ENCODE results near the gene CACNA1S.
A peak's percentile ranks its signal among the peaks of the same experiment; 100 is the strongest.

The CACNA1S gene

DNA sequence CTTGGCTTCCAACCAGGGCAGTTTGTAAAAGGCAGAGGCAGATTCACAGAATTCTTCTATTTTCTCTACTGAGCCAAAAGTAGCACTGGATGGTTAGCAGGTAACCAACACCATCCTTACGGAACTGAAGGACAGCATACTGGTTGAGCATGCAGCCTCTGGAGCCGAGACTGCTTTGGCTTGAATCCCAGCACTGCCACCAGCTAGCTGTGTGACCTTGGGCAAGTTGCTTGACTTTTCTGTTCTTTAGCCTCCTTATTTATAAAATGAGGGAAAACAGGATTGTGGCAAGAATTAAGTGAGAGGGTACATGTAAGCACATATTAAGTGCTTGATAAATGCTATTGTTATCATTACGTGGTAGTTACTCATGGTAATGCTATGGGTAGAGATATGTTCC, 19.5 kb downstream of the CACNA1S start:
- DNase-seq (ENCODE audit: low spot score) = no peak

DNA sequence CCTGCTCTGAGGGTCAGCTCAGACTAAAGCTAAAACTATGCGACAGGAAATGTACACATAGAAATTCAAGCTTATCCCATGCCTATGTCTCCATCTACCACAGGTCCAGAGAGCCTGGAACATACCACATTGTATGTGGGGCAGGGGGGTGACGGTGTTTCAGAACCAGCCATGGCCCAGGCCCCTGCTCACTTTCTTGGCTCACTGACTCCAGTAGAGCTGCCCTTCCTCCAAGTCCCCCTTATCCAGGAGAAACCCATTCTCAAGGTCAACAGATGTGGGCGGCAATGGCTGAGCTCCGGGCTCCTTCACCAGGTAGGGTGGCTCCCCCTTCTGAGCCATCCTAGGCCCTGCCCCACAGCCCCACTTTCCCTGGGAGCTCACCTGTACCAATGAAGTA, 21.0 kb downstream of the CACNA1S start:
- DNase-seq (ENCODE audit: low spot score) = no peak

DNA sequence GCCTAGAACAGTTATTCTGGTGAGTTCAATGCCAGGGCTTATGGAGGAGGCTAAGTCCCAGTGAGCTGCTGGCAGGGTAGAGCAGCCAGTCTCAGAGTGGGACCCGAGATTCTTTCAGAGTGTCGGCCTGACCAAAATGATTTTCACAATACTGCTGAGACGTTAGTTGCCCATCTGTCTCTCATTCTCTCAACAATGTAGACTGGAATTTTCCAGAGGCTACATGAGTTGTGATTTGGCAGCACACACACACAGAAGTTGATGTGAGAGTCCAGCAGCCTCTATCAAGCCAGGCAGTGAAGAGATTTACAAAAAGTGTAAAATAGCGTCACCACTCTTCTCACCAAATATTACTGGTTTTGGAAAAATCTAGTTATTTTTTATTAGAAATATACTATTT, 21.7 kb downstream of the CACNA1S start:
- peak; percentile 26 for DNase-seq (ENCODE audit: low spot score)

DNA sequence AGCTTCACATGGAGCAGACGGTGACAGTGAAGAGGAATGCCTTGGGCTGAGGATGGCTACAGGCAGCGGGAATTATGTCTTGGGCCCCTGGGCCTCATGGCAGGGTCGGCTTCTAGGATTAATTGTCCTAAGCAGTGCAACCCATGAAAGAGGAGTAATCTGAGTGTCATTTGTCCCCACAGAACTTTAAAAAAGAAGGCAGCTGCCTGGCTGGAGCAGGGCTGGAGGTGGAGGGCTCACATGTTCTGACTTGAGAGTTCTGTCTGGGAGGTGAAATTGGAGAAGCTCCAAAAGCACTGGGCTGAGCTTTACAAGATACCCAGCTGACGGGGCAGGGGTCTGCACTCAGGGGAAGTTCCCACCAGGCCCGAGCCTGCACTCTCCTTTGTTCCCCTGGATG, 22.6 kb downstream of the CACNA1S start:
- DNase-seq (ENCODE audit: low spot score) = no peak

DNA sequence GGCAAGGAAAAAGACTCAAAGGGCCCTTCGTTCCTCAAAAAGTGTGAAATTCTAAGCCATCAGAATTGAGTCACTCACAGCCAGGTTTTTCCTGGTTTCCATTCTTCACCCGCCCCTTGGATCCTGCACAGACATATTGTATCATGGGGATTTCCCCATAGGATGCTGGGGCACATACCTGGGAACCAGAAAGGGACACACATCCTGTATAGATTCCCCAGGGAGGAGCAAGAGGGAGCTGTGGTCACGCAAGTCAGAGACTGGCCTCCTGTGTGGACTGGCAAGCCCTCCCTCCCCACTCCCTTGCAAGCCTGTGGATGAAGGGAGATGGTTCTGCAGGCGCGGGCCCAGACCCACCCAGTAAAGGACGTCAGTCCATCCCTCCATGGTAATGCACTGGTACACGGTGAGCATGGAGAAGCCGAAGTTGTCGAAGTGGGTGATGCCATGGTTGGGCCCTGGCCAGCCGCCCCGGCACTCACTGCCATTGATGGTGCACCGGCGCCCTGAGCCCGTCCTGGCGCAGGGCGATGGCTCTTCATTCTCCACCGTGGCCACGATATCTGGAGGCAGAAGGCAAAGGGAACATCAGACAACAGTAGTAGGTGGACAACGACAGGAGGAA, 23.2 kb downstream of the CACNA1S start:
- DNase-seq (ENCODE audit: low spot score) = no peak

DNA sequence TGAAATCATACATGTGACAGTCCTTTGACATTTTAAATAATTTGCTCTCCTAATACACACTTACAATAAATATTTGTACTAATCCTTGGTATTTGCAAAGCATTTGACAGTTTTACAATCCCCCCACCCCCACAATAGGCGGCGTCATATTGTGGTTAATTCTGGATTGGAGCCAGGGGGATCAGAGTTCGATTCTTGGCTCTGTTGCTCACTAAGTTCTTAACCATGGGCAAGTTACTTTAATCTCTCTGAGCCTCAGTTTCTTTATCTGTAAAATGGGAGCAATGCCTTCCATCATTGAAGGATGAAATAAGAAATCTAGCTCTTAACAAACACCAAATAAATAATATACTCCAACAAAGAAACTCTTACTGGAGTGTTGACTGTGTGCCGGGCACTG, 23.8 kb downstream of the CACNA1S start:
- no peak for DNase-seq (ENCODE audit: low spot score)

DNA sequence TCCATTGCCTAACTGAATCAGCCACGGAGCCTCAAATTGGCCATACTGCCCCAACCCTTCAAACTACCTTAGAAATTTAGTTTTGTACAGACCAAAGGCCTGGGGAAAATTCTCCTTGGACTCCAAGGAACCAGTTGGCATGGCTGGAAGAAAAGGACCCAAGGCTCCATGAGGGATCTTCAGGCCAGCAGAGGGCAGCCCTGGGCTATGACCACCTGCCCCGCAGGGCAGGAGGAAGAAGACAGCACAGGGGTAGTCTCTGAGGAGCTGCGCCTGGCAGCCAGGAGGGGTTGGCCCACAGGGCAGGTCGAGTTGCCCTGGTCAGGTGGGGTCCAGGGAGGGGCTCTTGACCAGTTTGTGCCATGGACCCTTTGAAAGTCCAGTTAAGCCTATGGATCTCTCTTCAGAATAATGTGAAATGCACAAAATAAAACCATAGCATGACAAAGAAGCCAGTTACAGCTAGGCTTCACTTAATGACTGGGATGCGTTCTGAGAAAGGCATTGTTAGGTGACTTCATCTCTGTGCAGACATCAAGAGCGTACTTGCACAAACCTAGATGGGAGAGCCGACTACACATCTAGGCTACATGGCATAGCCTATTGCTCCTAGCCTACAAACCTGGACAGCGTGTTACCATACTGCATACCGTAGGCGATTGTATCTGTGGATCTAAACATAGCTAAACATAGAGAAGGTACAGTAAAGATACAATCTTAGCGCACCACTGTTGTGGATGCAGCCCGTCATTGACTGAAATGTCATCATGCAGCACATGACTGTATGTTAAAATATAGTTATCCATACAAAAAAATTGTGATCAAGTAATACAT, 26.1 kb downstream of the CACNA1S start:
- DNase-seq (ENCODE audit: low spot score) = peak; percentile 89

DNA sequence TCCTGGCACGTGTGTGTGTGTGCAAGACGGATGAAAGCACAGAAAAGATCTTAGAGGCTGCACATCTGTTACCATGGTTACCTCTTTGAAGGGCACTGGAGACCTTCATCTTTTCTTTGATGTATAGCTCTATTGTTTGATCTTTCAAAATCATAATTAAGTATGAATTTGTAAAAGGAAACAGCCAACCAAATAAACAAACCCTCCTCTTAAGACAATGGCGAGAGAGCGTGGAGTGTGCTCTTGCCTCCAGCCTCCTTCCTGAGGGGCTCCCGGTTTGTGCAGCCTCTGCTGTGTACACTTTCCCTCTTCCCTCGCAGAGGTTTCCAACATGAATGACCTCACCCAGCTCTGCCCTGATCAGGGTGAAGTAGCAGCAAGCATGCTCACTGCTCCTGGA, 27.9 kb downstream of the CACNA1S start:
- DNase-seq (ENCODE audit: low spot score) = no peak

DNA sequence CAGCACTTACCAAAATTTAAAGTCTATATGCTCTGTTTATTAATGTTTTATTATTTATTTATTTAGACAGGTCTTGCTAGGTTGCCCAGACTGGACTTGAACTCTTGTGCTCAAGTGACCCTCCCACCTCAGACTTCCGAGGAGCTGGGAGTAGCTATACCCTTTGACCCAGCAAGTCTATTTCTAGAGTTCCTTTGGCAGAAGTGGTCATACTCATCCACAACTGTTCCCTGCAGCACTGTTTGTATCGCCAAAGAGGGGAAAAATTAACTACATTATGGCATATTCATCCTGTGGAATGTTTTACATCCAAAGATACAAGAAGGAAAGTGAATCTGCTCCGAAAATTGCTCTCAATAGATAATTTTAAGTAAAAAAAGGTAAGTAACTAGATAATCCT, 28.5 kb downstream of the CACNA1S start:
- DNase-seq (ENCODE audit: low spot score) = no peak

DNA sequence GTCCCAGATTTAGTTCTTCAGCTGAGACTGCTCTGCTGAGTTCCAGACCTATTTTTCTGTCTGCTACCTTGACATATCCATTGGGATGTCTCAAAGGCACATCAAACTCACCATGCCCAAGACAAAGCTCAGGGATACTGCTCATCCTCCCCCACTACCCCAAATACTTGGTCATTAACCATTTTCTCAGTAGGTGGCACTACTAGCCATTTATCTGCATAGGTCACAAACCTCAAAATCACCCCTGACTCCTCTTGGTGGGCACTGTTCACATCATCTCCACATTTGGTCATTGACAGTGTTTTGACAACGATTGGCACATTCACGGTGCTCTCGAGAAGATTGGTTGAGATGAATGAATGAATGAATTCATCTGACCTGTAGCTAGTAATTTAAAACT, 32.1 kb downstream of the CACNA1S start:
- DNase-seq (ENCODE audit: low spot score) = no peak

DNA sequence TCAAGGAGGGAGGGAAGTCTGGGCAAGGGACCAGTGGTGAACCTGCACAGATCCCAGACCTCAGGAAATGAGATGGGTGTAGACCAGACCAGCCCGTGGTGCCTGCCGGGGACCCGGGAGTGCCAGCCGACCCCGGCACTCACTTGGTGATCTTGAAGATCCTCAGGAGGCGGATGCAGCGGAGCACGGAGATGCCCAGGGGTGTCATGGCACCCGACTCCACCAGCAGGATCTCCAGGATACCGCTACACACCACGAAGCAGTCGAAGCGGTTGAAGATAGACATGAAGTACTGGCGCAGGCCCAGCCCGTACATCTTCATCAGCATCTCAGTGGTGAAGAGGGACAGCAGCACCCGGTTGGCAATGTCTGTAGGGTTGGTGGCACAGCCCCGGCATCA, 34.5 kb downstream of the CACNA1S start:
- no peak for DNase-seq (ENCODE audit: low spot score)

DNA sequence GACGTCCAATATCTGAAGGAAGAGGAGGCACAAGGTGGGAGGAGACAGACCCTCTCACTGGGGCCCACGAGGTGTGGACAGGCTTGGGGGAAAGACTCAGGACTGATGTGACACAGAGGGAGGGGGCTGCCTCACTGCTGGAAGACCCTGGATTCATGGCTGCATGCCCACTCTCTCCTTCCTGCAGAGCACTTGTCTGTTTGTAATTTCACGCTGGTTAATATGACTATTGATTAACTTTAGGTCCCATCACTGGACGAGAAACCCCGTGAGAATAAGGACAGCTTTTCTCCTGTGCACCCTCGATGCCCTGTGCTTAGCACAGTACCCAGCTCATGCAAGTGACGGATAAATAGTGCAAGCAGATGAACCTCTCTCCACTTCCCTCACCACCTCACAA, 35.1 kb downstream of the CACNA1S start:
- DNase-seq (ENCODE audit: low spot score) = no peak

DNA sequence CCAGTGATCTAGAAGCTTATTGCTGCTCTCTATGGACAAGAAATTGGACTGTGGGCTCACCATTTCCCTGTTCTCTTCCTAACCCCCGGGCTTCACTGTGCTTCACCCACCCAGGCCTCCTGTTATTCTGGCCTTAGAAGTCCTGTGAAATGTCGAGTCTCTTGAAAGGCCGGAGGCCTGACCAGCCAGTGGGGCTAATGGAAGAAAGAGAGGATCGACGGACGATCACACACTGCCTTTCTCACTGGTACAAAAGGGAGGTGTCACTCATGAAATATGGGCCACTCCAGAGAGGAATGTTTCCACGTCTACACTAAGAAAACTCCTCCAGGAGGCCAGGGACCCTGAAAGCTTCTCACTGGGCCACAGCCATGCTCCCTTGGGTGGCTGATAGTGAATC, 36.1 kb downstream of the CACNA1S start:
- DNase-seq (ENCODE audit: low spot score) = no peak

DNA sequence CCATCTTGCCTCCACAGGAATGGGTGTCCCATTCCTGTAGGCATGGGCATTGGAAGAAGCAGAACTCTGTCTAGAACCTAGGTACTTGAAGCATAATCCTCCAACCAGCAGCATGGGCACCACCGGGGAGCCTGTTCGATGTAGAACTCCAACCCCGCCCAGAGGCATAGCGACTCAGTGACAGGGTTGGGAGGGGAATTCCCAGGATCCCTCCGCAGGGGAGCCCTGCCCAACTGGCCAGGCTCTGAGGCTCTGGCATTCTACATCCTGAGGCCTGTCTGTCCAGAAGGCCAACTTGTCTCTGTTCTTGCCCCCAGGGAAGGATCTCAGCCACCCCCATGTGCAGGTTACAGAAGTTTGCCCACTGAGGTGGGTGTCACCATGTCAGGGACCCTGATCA, 38.2 kb downstream of the CACNA1S start:
- DNase-seq (ENCODE audit: low spot score) = no peak

DNA sequence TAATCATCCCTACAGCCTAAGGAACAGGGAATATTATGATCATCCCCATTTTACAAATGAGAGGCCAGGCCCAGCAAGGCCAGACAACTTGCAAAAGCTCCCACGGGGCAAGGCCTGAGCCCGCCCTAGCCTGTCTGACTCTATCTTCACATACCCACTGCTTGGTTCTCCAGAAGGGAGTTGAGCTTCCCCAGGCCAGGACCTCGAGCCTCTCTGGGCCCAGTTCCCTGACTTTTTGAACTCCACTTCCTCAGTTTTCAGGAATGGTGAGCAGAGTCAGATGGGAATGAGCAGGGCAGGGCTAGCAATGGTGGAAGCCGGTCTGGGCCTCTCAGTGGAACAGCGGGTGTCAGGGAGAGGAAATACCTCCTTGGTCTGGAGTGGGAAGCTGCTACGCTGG, 39.3 kb downstream of the CACNA1S start:
- no peak for DNase-seq (ENCODE audit: low spot score)

DNA sequence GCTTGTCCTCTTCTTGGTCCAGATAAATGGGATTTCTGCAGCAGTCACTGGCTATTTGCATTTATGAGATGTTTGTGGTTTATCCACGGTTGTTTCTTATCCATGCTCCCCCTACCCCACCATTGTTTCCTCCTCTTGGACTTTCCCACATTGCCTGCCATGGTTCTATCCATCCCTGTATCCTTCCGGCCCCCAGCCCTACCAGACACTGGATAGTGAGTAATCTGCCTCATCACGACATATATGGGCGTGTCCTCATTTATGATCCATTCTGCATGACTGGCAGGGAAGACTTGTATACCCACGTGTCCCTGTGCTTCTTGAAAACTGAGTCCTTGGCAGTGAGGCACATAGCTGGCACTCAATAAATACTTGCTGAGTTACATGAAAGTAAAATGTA, 40.1 kb downstream of the CACNA1S start:
- no peak for DNase-seq (ENCODE audit: low spot score)

DNA sequence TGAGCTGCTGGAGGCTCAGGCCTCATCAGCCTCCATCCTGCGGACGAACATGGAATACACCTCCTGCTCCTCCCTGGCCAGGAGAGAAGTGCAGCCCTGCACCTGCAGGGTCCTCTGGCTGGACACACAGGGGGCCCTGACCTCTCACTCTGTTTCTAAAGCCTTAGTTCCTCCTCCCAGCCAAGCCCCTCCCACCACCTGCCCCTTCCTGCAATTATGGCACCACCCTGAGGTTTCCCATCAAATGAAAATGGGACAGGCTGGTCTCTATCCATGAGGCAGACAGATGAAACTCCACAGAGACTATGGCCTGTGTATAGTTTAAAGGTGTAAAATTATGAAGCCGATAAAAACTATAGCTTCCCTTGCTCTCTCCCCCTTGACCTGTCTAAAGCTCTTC, 42.6 kb downstream of the CACNA1S start:
- no peak for DNase-seq (ENCODE audit: low spot score)

DNA sequence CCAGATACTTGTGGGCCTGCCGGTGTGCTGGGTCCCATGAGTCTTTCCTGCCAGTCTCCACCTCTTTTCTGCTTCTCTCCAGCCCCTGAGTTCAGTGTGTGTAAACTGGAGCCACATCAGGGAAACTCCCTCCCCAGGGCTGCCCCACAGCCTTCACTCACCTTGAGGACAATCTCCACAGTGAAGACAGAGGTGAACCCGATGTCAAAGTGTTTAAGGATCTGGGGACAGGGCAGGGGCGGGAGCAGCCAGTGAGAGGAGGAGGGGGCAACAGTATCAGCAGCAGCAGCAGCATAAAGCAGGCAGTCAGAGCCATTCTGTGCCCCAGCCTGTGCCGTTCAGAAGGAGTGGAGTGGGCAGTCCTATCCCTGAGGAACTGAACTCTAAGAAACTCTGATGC, 43.2 kb downstream of the CACNA1S start:
- no peak for DNase-seq (ENCODE audit: low spot score)

DNA sequence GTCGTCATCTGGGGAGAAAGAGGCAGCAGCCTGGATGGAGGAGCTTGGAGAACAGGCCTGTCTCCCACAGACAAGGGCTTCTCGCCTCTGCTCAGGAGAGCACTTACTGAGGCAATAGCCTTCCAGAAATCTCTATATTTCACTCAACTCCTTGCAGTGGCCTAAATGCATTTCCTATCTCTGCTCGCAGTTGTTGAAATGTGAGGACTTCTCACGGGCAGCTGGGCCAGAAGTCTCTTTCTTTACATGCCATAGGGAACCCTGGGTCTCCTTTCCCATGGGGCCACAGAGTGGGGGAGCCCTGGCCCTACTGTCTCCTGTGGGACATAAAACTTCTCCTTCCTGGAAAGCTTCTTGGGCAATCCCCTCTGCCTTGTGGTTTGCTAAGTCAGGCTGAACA, 45.2 kb downstream of the CACNA1S start:
- no peak for DNase-seq (ENCODE audit: low spot score)

DNA sequence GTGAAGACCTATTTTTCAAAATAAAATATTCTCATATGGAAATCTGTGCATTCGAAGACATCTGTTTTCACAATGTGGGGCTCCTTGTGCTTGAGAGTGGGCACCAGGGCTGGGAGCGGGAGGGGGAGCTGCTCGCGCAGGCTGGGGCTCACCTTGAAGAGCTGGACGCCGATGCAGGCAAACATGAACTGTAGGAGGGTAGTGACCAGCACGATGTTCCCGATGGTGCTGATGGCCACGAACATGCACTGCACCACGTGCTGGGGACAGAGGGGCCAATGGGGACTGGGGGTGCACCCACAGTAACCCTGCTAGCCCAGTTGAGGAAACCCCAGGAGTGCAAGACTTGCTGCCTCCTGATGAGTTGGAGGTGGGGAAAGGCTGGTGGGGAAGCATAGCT, 46.5 kb downstream of the CACNA1S start:
- no peak for DNase-seq (ENCODE audit: low spot score)

DNA sequence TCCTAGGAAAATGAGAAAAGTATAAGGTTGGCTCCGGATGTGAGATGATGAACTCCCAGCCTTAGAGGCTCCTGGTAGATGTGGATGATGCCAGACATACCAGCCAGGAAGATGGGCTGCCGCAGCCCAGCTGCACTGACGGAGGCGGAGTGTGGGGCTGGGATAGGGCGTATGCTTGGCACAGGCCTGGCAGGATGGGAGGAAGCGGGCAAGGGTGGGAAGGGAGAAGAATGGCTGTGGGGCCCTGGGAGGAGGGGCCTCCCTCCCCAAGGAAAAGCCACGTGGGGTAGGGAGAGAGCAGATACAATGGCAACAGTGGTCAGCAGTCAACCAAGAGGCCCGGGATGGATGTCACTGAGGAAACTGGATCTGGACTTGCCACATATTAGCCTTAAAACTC, 47.4 kb downstream of the CACNA1S start:
- DNase-seq (ENCODE audit: low spot score) = no peak

DNA sequence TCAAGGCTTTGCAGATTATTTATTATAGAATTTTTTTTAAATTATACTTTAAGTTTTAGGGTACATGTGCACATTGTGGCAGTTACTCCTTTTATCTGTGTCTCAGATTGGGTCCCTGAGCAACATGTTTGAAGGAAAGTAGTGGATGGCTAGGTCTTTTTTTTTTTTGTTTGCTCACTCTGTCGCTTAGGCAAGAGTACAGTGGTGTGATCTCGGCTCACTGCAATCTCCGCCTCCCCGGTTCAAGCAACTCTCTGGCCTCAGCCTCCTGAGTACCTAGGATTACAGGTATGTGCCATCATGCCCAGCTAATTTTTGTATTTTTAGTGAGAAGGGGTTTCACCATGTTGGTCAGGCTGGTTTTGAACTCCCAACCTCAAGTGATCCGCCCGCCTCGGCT, 49.1 kb downstream of the CACNA1S start:
- DNase-seq (ENCODE audit: low spot score) = no peak

DNA sequence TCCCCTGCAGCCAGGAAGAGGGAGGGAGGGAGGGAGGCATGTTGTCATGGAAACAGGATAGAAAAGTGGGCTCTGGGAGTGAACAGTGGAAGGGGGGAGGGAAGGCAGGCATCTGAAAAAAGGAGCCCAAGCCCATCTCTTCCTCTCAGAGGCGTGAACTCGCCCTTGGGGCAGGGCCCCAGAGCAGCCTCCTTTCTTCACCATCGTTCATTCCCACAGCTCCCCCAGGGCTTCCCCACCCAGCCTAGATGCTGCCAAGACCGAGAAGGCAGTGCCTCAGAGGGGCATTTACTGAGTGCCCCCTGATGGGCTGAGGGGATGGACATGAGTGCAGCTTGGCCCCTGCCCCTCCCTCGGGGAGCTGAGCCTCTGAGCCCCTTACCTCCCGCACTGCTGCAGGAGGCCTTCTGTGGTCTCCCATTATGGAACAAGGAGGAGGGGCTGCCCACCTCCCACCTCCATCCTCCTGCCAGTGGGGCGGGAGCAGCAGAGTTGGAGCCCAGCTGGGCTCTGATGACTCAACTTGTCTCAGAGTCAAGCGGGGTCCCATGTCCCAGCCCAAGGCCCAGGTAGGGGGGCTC, 49.6 kb downstream of the CACNA1S start:
- DNase-seq (ENCODE audit: low spot score) = no peak

DNA sequence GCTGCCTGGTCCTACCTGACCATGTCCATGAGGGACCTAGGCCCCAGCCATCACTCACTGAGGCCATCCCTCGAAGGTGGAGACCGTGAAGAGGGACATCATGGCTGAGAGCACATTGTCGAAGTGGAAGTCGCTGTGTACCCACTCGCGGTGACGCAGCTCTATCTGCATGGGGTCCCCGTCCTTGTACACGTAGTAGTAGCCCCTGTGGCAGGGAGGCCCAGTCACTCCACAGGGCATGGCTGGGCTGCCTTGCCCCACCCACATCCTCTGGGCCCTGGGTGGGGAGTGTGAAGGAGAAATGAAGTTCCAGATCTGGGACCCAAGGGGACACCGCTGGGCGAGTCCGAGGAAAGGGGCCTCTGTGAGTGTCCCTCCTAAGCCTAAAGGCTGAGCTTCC, 50.3 kb downstream of the CACNA1S start:
- DNase-seq (ENCODE audit: low spot score) = no peak

All from AG20443 (cell line).